OCI-LY7 (cell line): ENCODE data around the gene TPM2. TPM values are rescaled to one million over a fixed set of nuclear protein-coding genes. Genes with fewer than 3 reads are reported as not detected.
A peak's percentile ranks its signal among the peaks of the same experiment; 100 is the strongest.

Source experiments
- BruUV-seq: library from RNA; stranded (reverse); fragments of 400-500 nt; replicated peaks from 2 replicates; lab custom pipeline; 2021; lab: Mats Ljungman, UMichigan
- CTCF ChIA-PET: fragments of 300-600 bp; sonication (Branson Sonifier 250); formaldehyde crosslinking; loops from one replicate; lab custom pipeline; 2022; ENCODE audit warnings: antibody characterized with exemption; ENCODE audit not compliant: unreplicated experiment; lab: Charles Lee
- POLR2A ChIA-PET: fragments of 300-600 bp; sonication (Branson Sonifier 250); formaldehyde crosslinking; loops from one replicate; lab custom pipeline; 2022; ENCODE audit warnings: antibody characterized with exemption; lab: Charles Lee
- DNase-seq: peaks from one replicate; pipeline ENCODE4 v3.0.0-alpha.2; 2015; ENCODE audit warnings: low spot score
- H2AFZ ChIP-seq: fragments of 200-600 bp; sonication (generic), shearing (Covaris generic); 2 replicates; pipeline ENCODE4 v1.6.1; 2014; ENCODE audit warnings: mild to moderate bottlenecking, antibody characterized with exemption, low read length, moderate library complexity
- H3K27ac ChIP-seq: fragments of 200-600 bp; sonication (generic); 2 replicates; pipeline ENCODE4 v1.5.1; 2014; ENCODE audit warnings: mixed run types, low read depth, mild to moderate bottlenecking, moderate library complexity, low read length, inconsistent platforms; ENCODE audit not compliant: poor library complexity, severe bottlenecking
- H3K36me3 ChIP-seq: fragments of 200-600 bp; sonication (generic); 2 replicates; pipeline ENCODE4 v1.6.1; 2014; ENCODE audit warnings: mild to moderate bottlenecking, antibody characterized with exemption, low read length, moderate library complexity, mixed read lengths; ENCODE audit not compliant: insufficient read depth
- H3K4me1 ChIP-seq: fragments of 200-600 bp; sonication (generic); 2 replicates; pipeline ENCODE4 v1.5.1; 2014; ENCODE audit warnings: mild to moderate bottlenecking, low read length; ENCODE audit not compliant: insufficient read depth, poor library complexity, severe bottlenecking
- H3K4me2 ChIP-seq: fragments of 200-600 bp; sonication (generic); 2 replicates; pipeline ENCODE4 v1.6.1; 2014; ENCODE audit warnings: mild to moderate bottlenecking, low read length
- H3K4me3 ChIP-seq: fragments of 200-600 bp; sonication (generic); 2 replicates; pipeline ENCODE4 v1.5.1; 2014; ENCODE audit warnings: mild to moderate bottlenecking, low read depth, low read length; ENCODE audit not compliant: poor library complexity, severe bottlenecking
- H3K79me2 ChIP-seq: fragments of 200-600 bp; sonication (generic); 2 replicates; pipeline ENCODE4 v1.6.1; 2016; ENCODE audit warnings: low read depth, mild to moderate bottlenecking, low read length, moderate library complexity, mixed read lengths; ENCODE audit not compliant: insufficient read depth
- H3K9me2 ChIP-seq: fragments of 200-600 bp; sonication (generic); 2 replicates; pipeline ENCODE4 v1.6.1; 2016; ENCODE audit warnings: mild to moderate bottlenecking, low read length, mixed read lengths; ENCODE audit not compliant: insufficient read depth
- H3K9me3 ChIP-seq: fragments of 200-600 bp; sonication (generic); 2 replicates; pipeline ENCODE4 v1.6.1; 2014; ENCODE audit warnings: mild to moderate bottlenecking, mixed run types, low read length, mixed read lengths
- H4K20me1 ChIP-seq: fragments of 200-600 bp; sonication (generic); 2 replicates; pipeline ENCODE4 v1.6.1; 2014; ENCODE audit warnings: mild to moderate bottlenecking, antibody characterized with exemption, low read length, moderate library complexity, mixed read lengths; ENCODE audit not compliant: insufficient read depth
- CTCF ChIP-seq: fragments of 200-600 bp; sonication (generic); conservative IDR thresholded peaks from 2 replicates; pipeline ENCODE4 v1.5.1; 2014; ENCODE audit warnings: mild to moderate bottlenecking, antibody characterized with exemption, low read length, moderate library complexity, mixed read lengths
- EZH2phosphoT487 ChIP-seq: fragments of 200-600 bp; sonication (generic); IDR thresholded peaks from 2 replicates; pipeline ENCODE4 v1.6.1; 2018; ENCODE audit warnings: low read depth, borderline replicate concordance, mild to moderate bottlenecking, mixed run types, antibody characterized with exemption, low read length, moderate library complexity, mixed read lengths
- intact Hi-C: fragments of 100-400 bp; cut with micrococcal nuclease; formaldehyde crosslinking; loops from one replicate; pipeline ENCODE4 v1.10.0; 2022; ENCODE audit not compliant: unreplicated experiment
- total RNA-seq, 2 experiments: library from RNA; depleted of rRNA in 1 of 2; stranded (reverse); fragments of >200 nt in 1 of 2; shearing (Covaris generic) in 1 of 2; gene quantifications; 2 replicates each; pipeline ENCODE4 v1.2.3, GENCODE V29; 2014 to 2022

Gene TPM2
- total RNA-seq, 2 experiments from 2014 or later: 2.5 TPM; not detected in 1

GRCh38 chr9:35708146-35708545 is 18.4 kb upstream of the TPM2 start:
- TF ChIP-seq CTCF (no peak), EZH2phosphoT487 (no peak)
- no TSS peak for BruUV-seq
- POLR2A ChIA-PET: interaction anchor here (1.2 kb wide), 1 partner anchor 27 kb away, joined by 3 read pairs; no protein-coding TSS in a partner anchor

GRCh38 chr9:35706951-35707350 is 17.2 kb upstream of the TPM2 start:
- no peak overlapping the region for H3K4me3 ChIP-seq
- no peak for DNase-seq
- no peaks in the 10 kb centered on the region for H3K9me3 ChIP-seq
- BruUV-seq: no TSS peak
- H3K27ac ChIP-seq: no peak overlapping the region
- ChIA-PET POLR2A (no interaction called here), CTCF (no interaction called here)
- no peaks in the 10 kb centered on the region for H3K9me2 ChIP-seq
- no peaks in the 10 kb centered on the region for H3K79me2 ChIP-seq
- no peak overlapping the region for H3K4me2 ChIP-seq
- TF ChIP-seq EZH2phosphoT487 (no peak), CTCF (no peak)
- H3K36me3 ChIP-seq: peaks cover 96% of the 10 kb centered on the region
- no peaks in the 10 kb centered on the region for H4K20me1 ChIP-seq
- intact Hi-C loops: no loop called here
- H2AFZ ChIP-seq: no peak overlapping the region
- no peaks in the 10 kb centered on the region for H3K4me1 ChIP-seq

More at GRCh38 chr9:35708146-35708545, 18.4 kb upstream of the TPM2 start:
- intact Hi-C loops: no loop called here
- Histone ChIP-seq H3K4me1 (no peaks in the 10 kb centered on the region), H2AFZ (no peak overlapping the region), H3K36me3 (peaks cover 96% of the 10 kb centered on the region), H3K4me2 (no peak overlapping the region), H3K27ac (no peak overlapping the region), H3K79me2 (no peaks in the 10 kb centered on the region), H3K9me3 (no peaks in the 10 kb centered on the region), H4K20me1 (no peaks in the 10 kb centered on the region), H3K9me2 (no peaks in the 10 kb centered on the region), H3K4me3 (no peak overlapping the region)
- DNase-seq: no peak
- CTCF ChIA-PET: no interaction called here

- Histone ChIP-seq H3K4me3 (no peak overlapping the region), H3K9me3 (no peaks in the 10 kb centered on the region), H3K9me2 (no peaks in the 10 kb centered on the region), H4K20me1 (no peaks in the 10 kb centered on the region), H3K4me1 (no peaks in the 10 kb centered on the region), H2AFZ (no peak overlapping the region), H3K36me3 (peaks cover 96% of the 10 kb centered on the region), H3K27ac (no peak overlapping the region), H3K4me2 (no peak overlapping the region), H3K79me2 (no peaks in the 10 kb centered on the region)
- ChIA-PET POLR2A (no interaction called here), CTCF (no interaction called here)
- no peak for DNase-seq
- intact Hi-C loops: no loop called here
- TF ChIP-seq EZH2phosphoT487 (no peak), CTCF (no peak)
- TSS peak; percentile 71 for BruUV-seq
These were observed 16.2 kb upstream of the TPM2 start for GRCh38 chr9:35705836-35706430.
